Lower lobe of right lung (tissue), 2 donors: Measurements from ENCODE around the gene GAB2. TPM values are rescaled to one million over a fixed set of nuclear protein-coding genes. Genes with fewer than 3 reads are reported as not detected.

Source experiments
- ATAC-seq, 2 donors: fragments of 200-7000 bp; cut with Tn5 transposase; one replicate each; pipeline ENCODE4 v1.9.1; 2020 to 2022; ENCODE audit warnings: mild to moderate bottlenecking in 2 of 2, moderate library complexity in 2 of 2
- DNase-seq: peaks from one replicate; pipeline ENCODE4 v3.0.0-alpha.2; 2020
- H3K27ac ChIP-seq: fragments of 200-600 bp; one replicate; pipeline ENCODE4 v1.8.0; 2022
- H3K27me3 ChIP-seq: fragments of 200-600 bp; one replicate; pipeline ENCODE4 v1.8.0; 2022; ENCODE audit warnings: low read depth
- H3K36me3 ChIP-seq: fragments of 200-600 bp; one replicate; pipeline ENCODE4 v1.8.0; 2022; ENCODE audit warnings: mild to moderate bottlenecking
- H3K4me1 ChIP-seq: fragments of 200-600 bp; one replicate; pipeline ENCODE4 v1.8.0; 2022
- H3K4me3 ChIP-seq: fragments of 200-600 bp; one replicate; pipeline ENCODE4 v1.8.0; 2022; ENCODE audit warnings: mild to moderate bottlenecking
- H3K9me3 ChIP-seq: fragments of 200-600 bp; one replicate; pipeline ENCODE4 v1.8.0; 2022
- CTCF ChIP-seq: fragments of 200-600 bp; IDR thresholded peaks from one replicate; pipeline ENCODE4 v1.8.0; 2022; ENCODE audit warnings: antibody characterized with exemption, mild to moderate bottlenecking
- intact Hi-C: fragments of 100-400 bp; cut with DNase I; formaldehyde crosslinking; loops from one replicate; pipeline ENCODE4 v1.11.0; 2022
- total RNA-seq: library from RNA; stranded (reverse); fragmentation: NEBNext Ultra II Directional; extraction: Animal tissue kit (Norgen Biotek cat#: 25700); gene quantifications from one replicate; pipeline ENCODE4 v1.2.1, GENCODE V29; 2021
- donor health status: DM: no; HTN: yes; CAD: no; lungs with severe emphysema.

The GAB2 gene
- total RNA-seq, 1 donor from 2014 or later: 64.2 TPM

GRCh38 chr11:78390809-78391208 lies 26.8 kb downstream of the GAB2 start:
- Histone ChIP-seq H3K36me3 (no peaks in the 10 kb centered on the region), H3K27me3 (no peaks in the 10 kb centered on the region), H3K4me3 (no peak overlapping the region), H3K4me1 (peaks cover 42% of the 10 kb centered on the region), H3K9me3 (no peaks in the 10 kb centered on the region), H3K27ac (no peak overlapping the region)
- DNase-seq (no peak), ATAC-seq (peak in 1 of 2 donors; percentile 35)
- TF ChIP-seq CTCF: no peak
- intact Hi-C loops: no loop called here

GRCh38 chr11:78386215-78386941 lies 31.2 kb downstream of the GAB2 start:
- no peaks in the 10 kb centered on the region for H3K27me3 ChIP-seq
- no peak overlapping the region for H3K4me3 ChIP-seq
- ATAC-seq (no peak), DNase-seq (no peak)
- no peak for TF ChIP-seq CTCF
- H3K9me3 ChIP-seq: peaks cover 4% of the 10 kb centered on the region
- intact Hi-C loops: no loop called here
- H3K27ac ChIP-seq: no peak overlapping the region
- H3K4me1 ChIP-seq: peaks cover 24% of the 10 kb centered on the region
- no peaks in the 10 kb centered on the region for H3K36me3 ChIP-seq

- no peaks in the 10 kb centered on the region for H3K27me3 ChIP-seq
- H3K36me3 ChIP-seq: no peaks in the 10 kb centered on the region
- ATAC-seq (no peak), DNase-seq (no peak)
- no peak overlapping the region for H3K4me3 ChIP-seq
- TF ChIP-seq CTCF: no peak
- intact Hi-C loops: no loop called here
- no peak overlapping the region for H3K27ac ChIP-seq
- peaks cover 17% of the 10 kb centered on the region for H3K4me1 ChIP-seq
- H3K9me3 ChIP-seq: peaks cover 4% of the 10 kb centered on the region
Measured at GRCh38 chr11:78385205-78385604, 32.4 kb downstream of the GAB2 start.

- ATAC-seq: no peak
Measured at GRCh38 chr11:78384231-78384630, 33.4 kb downstream of the GAB2 start.

GRCh38 chr11:78381865-78382264 lies 35.8 kb downstream of the GAB2 start:
- no peak for ATAC-seq
- TF ChIP-seq CTCF: no peak
- H3K27ac ChIP-seq: no peak overlapping the region
- H3K4me3 ChIP-seq: no peak overlapping the region
- no peaks in the 10 kb centered on the region for H3K27me3 ChIP-seq
- peaks cover 25% of the 10 kb centered on the region for H3K4me1 ChIP-seq
- intact Hi-C loops: no loop called here
- no peaks in the 10 kb centered on the region for H3K36me3 ChIP-seq
- DNase-seq: no peak
- H3K9me3 ChIP-seq: peaks cover 4% of the 10 kb centered on the region

More at GRCh38 chr11:78384231-78384630, 33.4 kb downstream of the GAB2 start:
- no peak for DNase-seq
- intact Hi-C loops: no loop called here
- no peak for TF ChIP-seq CTCF
- peaks cover 16% of the 10 kb centered on the region for H3K4me1 ChIP-seq
- no peak overlapping the region for H3K27ac ChIP-seq
- no peak overlapping the region for H3K4me3 ChIP-seq
- H3K27me3 ChIP-seq: no peaks in the 10 kb centered on the region
- peaks cover 4% of the 10 kb centered on the region for H3K9me3 ChIP-seq
- H3K36me3 ChIP-seq: no peaks in the 10 kb centered on the region
